Endothelial cell of umbilical vein (primary cell): Measurements from ENCODE around the gene B3GALT6. TPM values are rescaled to one million over a fixed set of nuclear protein-coding genes. Genes with fewer than 3 reads are reported as not detected.

Experiments used
- BruUV-seq: library from RNA; stranded (reverse); fragments of 400-500 nt; replicated peaks from 2 replicates; lab custom pipeline; 2021; lab: Mats Ljungman, UMichigan
- CTCF ChIA-PET: fragments of 300-600, 350-600 bp; sonication (Branson Sonifier 250); formaldehyde crosslinking; loops from one replicate; lab custom pipeline; 2021; ENCODE audit warnings: antibody characterized with exemption, inconsistent platforms; lab: Charles Lee
- POLR2A ChIA-PET: fragments of 300-600, 350-600 bp; sonication (Branson Sonifier 250); formaldehyde crosslinking; loops from one replicate; lab custom pipeline; 2021; ENCODE audit warnings: antibody characterized with exemption, inconsistent platforms; lab: Charles Lee
- DNase-seq: peaks from one replicate; pipeline ENCODE4 v3.0.0-alpha.2; 2011; ENCODE audit warnings: low read depth, low spot score
- FAIRE-seq: peaks from 2 replicates; lab custom pipeline; 2011; peaks lifted over from hg19 to GRCh38; lab: Jason Lieb, UNC
- H2AFZ ChIP-seq: 2 replicates; pipeline ENCODE4 v1.6.0; 2012; ENCODE audit warnings: low read depth, low read length, control low read depth, inconsistent platforms
- H3K27ac ChIP-seq: 2 replicates; pipeline ENCODE4 v1.5.1; 2011; ENCODE audit warnings: low read depth, mild to moderate bottlenecking, control low read depth, low read length, moderate library complexity; ENCODE audit not compliant: insufficient read depth
- H3K27me3 ChIP-seq, 2 experiments: 2 replicates each; pipeline versions ENCODE4 v1.6.0 to v1.6.1; 2011; ENCODE audit warnings: low read length in 2 of 2, mixed read lengths in 1 of 2; ENCODE audit not compliant: control insufficient read depth in 2 of 2, insufficient read depth in 2 of 2
- H3K36me3 ChIP-seq, 2 experiments: 2 replicates in 1 of 2; 3 replicates in 1 of 2; pipeline ENCODE4 v1.5.1; 2011; ENCODE audit warnings: low read length in 2 of 2, mild to moderate bottlenecking in 1 of 2, moderate library complexity in 1 of 2; ENCODE audit not compliant: control insufficient read depth in 2 of 2, insufficient read depth in 2 of 2; ENCODE audit errors: extremely low read depth in 1 of 2
- H3K4me1 ChIP-seq: 3 replicates; pipeline ENCODE4 v1.5.1; 2011; ENCODE audit warnings: mild to moderate bottlenecking, low read length; ENCODE audit not compliant: control insufficient read depth, insufficient read depth; ENCODE audit errors: extremely low read depth
- H3K4me2 ChIP-seq: 2 replicates; pipeline ENCODE4 v1.6.1; 2011; ENCODE audit warnings: low read length, control low read depth, mixed read lengths; ENCODE audit not compliant: insufficient read depth
- H3K4me3 ChIP-seq, 3 experiments: fragments of 200-600 bp in 1 of 3; sonication (generic), shearing (Covaris generic) in 1 of 3; replicated peaks in 1 of 3; 2 replicates each; pipeline ENCODE4 v1.5.1; 2011 to 2016; ENCODE audit warnings: control low read depth in 3 of 3, low read length in 3 of 3, mild to moderate bottlenecking in 2 of 3, inconsistent platforms in 1 of 3, low read depth in 1 of 3, moderate library complexity in 1 of 3; ENCODE audit not compliant: insufficient read depth in 1 of 3
- H3K79me2 ChIP-seq: 2 replicates; pipeline ENCODE4 v1.6.0; 2012; ENCODE audit warnings: low read length, inconsistent platforms; ENCODE audit not compliant: control insufficient read depth, insufficient read depth
- H3K9ac ChIP-seq: replicated peaks from 2 replicates; pipeline ENCODE3; 2011; ENCODE audit warnings: low read length, control low read depth; ENCODE audit not compliant: insufficient read depth; ENCODE audit errors: extremely low read depth
- H3K9me1 ChIP-seq: replicated peaks from 3 replicates; pipeline ENCODE4 v1.6.0; 2011; ENCODE audit warnings: mild to moderate bottlenecking, low read length; ENCODE audit not compliant: control insufficient read depth, insufficient read depth; ENCODE audit errors: extremely low read depth
- H3K9me3 ChIP-seq: replicated peaks from 2 replicates; pipeline ENCODE4 v1.5.1; 2012; ENCODE audit warnings: low read length, inconsistent platforms; ENCODE audit not compliant: control insufficient read depth, insufficient read depth
- H4K20me1 ChIP-seq: replicated peaks from 2 replicates; pipeline ENCODE3; 2011; ENCODE audit warnings: mild to moderate bottlenecking, low read length; ENCODE audit not compliant: control insufficient read depth, insufficient read depth; ENCODE audit errors: extremely low read depth
- EZH2 ChIP-seq: IDR thresholded peaks from 2 replicates; pipeline ENCODE4 v1.6.1; 2012; ENCODE audit warnings: borderline replicate concordance, low read depth, mild to moderate bottlenecking, moderate library complexity, low read length, inconsistent platforms; ENCODE audit not compliant: severe bottlenecking
- FOS ChIP-seq: IDR thresholded peaks from 2 replicates; pipeline ENCODE4 v1.6.1; 2011; ENCODE audit warnings: mild to moderate bottlenecking, low read length, moderate library complexity, borderline replicate concordance; ENCODE audit not compliant: insufficient read depth
- GATA2 ChIP-seq: IDR thresholded peaks from 2 replicates; pipeline ENCODE4 v1.7.0; 2011; ENCODE audit warnings: low read depth, mild to moderate bottlenecking, moderate library complexity, mixed read lengths, low read length; ENCODE audit not compliant: insufficient read length, insufficient read depth
- JUN ChIP-seq: IDR thresholded peaks from 2 replicates; pipeline ENCODE4 v1.6.1; 2011; ENCODE audit warnings: borderline replicate concordance, low read depth; ENCODE audit not compliant: insufficient read length, insufficient read depth
- POLR2A ChIP-seq: IDR thresholded peaks from 2 replicates; pipeline ENCODE4 v1.6.1; 2012; ENCODE audit warnings: low read depth, mild to moderate bottlenecking, control low read depth, low read length
- POLR2AphosphoS5 ChIP-seq: IDR thresholded peaks from 2 replicates; pipeline ENCODE4 v1.6.1; 2012; ENCODE audit warnings: low read depth, mild to moderate bottlenecking, control low read depth, low read length, moderate library complexity; ENCODE audit not compliant: insufficient read depth
- dilution Hi-C: fragments of 300-500 bp; cut with MboI; formaldehyde crosslinking; loops from one replicate; pipeline ENCODE4 v1.15.0; 2019; ENCODE audit warnings: low sequenced_read_pairs; ENCODE audit not compliant: extremely low pct_ligation_motif_present
- intact Hi-C: fragments of 100-400 bp; cut with micrococcal nuclease; formaldehyde crosslinking; loops from one replicate; pipeline ENCODE4 v1.10.0; 2022
- polyA plus RNA-seq, 4 experiments: library from polyadenylated mRNA; depleted of rRNA in 3 of 4; stranded (reverse) in 3 of 4; unstranded in 1 of 4; fragments of >200 nt; gene quantifications; 2 replicates each; pipeline versions ENCODE4 v1.2.1 to v1.2.3, GENCODE V29; 2011 to 2012; ENCODE audit warnings: missing spikeins in 1 of 4
- total RNA-seq: library from RNA; stranded (reverse); gene quantifications from 2 replicates; pipeline ENCODE4 v1.2.3, GENCODE V29; 2021
- TF ChIP-seq, protein P1 (sequence below), 2 donors: IDR thresholded peaks; 1 replicate in 1 of 2; 2 replicates in 1 of 2; pipeline ENCODE4 v1.5.1; 2011; ENCODE audit warnings: low read length in 2 of 2, mild to moderate bottlenecking in 2 of 2, moderate library complexity in 2 of 2, control low read depth in 1 of 2, inconsistent platforms in 1 of 2, low read depth in 1 of 2; ENCODE audit not compliant: insufficient read depth in 1 of 2; ENCODE audit errors: extremely low read depth in 1 of 2
- TF ChIP-seq, protein P2 (sequence below): IDR thresholded peaks from 2 replicates; pipeline ENCODE4 v1.6.1; 2011; ENCODE audit not compliant: insufficient read depth, insufficient read length

The B3GALT6 gene
- total and polyA plus RNA-seq, 2 donors (not counting 3 experiments of a cell fraction or from before 2014, with no cell fraction given): 24.6 to 34.1 TPM

DNA sequence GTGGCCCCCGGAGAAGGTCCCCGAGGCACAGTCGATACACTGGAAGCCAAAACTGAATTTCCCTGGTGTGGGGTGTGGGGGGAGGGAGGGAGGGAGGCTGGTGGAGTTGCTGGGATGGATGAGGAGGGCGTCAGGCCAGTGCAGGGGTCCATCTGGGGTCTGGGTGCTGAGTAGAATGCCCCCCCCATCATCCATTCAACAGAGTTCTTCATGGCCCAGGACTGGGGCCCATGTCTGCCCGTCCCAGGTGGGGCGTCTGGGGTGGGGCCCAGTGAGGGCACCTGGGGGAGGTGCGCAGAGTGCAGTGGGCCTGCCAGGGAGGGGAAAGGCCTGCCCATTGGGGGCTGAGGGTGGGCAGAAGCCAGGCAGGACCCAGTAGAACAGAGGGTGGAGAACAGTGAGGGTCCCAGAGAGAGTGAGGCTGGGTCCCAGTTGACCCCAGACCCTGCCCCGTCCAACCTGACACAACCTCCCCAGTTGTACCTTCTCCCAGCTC, 27.6 kb upstream of the B3GALT6 start:
- Histone ChIP-seq H3K9ac (no peak overlapping the region), H3K79me2 (no peaks in the 10 kb centered on the region), H3K4me3 (no peak overlapping the region), H3K4me1 (no peaks in the 10 kb centered on the region), H3K9me3 (no peaks in the 10 kb centered on the region), H3K9me1 (no peaks in the 10 kb centered on the region), H2AFZ (no peak overlapping the region), H3K36me3 (no peaks in the 10 kb centered on the region), H3K27me3 (peaks cover 5 to 15% of the 10 kb centered on the region in 2 experiments), H3K27ac (no peak overlapping the region), H3K4me2 (no peak overlapping the region), H4K20me1 (no peaks in the 10 kb centered on the region)
- intact Hi-C loops: no loop called here
- no TSS peak for BruUV-seq
- CTCF ChIA-PET: no interaction called here
- POLR2A ChIA-PET: interaction anchor here (0.6 kb wide), 1 partner anchor 69 kb away, joined by 3 read pairs; the partner anchor contains the start of gene UBE2J2
- no peak for TF ChIP-seq POLR2A
- no peak for TF ChIP-seq FOS
- TF ChIP-seq JUN: no peak
- TF ChIP-seq, protein P1, sequence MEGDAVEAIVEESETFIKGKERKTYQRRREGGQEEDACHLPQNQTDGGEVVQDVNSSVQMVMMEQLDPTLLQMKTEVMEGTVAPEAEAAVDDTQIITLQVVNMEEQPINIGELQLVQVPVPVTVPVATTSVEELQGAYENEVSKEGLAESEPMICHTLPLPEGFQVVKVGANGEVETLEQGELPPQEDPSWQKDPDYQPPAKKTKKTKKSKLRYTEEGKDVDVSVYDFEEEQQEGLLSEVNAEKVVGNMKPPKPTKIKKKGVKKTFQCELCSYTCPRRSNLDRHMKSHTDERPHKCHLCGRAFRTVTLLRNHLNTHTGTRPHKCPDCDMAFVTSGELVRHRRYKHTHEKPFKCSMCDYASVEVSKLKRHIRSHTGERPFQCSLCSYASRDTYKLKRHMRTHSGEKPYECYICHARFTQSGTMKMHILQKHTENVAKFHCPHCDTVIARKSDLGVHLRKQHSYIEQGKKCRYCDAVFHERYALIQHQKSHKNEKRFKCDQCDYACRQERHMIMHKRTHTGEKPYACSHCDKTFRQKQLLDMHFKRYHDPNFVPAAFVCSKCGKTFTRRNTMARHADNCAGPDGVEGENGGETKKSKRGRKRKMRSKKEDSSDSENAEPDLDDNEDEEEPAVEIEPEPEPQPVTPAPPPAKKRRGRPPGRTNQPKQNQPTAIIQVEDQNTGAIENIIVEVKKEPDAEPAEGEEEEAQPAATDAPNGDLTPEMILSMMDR (IDR thresholded peaks at IDR 0.05; ENCODE audit: extremely low read depth in 1 of 2, insufficient read depth in 1 of 2, low read depth in 1 of 2, low read length in 2 of 2): no peak
- no peak for TF ChIP-seq POLR2AphosphoS5
- TF ChIP-seq, protein P2, sequence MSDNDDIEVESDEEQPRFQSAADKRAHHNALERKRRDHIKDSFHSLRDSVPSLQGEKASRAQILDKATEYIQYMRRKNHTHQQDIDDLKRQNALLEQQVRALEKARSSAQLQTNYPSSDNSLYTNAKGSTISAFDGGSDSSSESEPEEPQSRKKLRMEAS: no peak
- no peak for TF ChIP-seq EZH2
- no peak for TF ChIP-seq GATA2
- FAIRE-seq (no peak), DNase-seq (no peak)
- dilution Hi-C loops: no loop called here
